ENCODE measurements around the gene DUSP7.

- TF ChIP-seq CTCF (IDR thresholded peaks at IDR 0.05) (no peak), POLR2A (IDR thresholded peaks at IDR 0.05) (no peak)
Observed at GRCh38 chr3:52044869-52045619, 11.3 kb downstream of the DUSP7 start.

All from lower leg skin (tissue), 3 donors.